Large intestine (tissue), 3 donors: ENCODE measurements around the gene MIEF2. TPM values are rescaled to one million over a fixed set of nuclear protein-coding genes. Genes with fewer than 3 reads are reported as not detected.

Experiments
- DNase-seq, 2 donors: peaks; one replicate each; pipeline versions ENCODE4 v3.0.0 to v3.0.0-alpha.2; 2013
- H3K27ac ChIP-seq: one replicate; pipeline ENCODE4 v1.5.1; 2013; ENCODE audit warnings: low read length
- H3K27me3 ChIP-seq: 2 replicates; pipeline ENCODE4 v1.6.1; 2013; ENCODE audit warnings: low read length; ENCODE audit not compliant: control insufficient read depth, insufficient read depth
- H3K36me3 ChIP-seq: 2 replicates; pipeline ENCODE4 v1.6.1; 2013; ENCODE audit warnings: low read length; ENCODE audit not compliant: control insufficient read depth, insufficient read depth
- H3K4me1 ChIP-seq: one replicate; pipeline ENCODE4 v1.6.1; 2013; ENCODE audit warnings: low read length; ENCODE audit not compliant: control insufficient read depth, insufficient read depth
- H3K4me3 ChIP-seq: one replicate; pipeline ENCODE4 v1.5.1; 2013; ENCODE audit warnings: low read length
- H3K9me3 ChIP-seq: one replicate; pipeline ENCODE4 v1.6.1; 2013; ENCODE audit warnings: mild to moderate bottlenecking, low read depth, low read length, moderate library complexity; ENCODE audit not compliant: control insufficient read depth
- WGBS: methylation state at CpG from one replicate; pipeline ENCODE4 v1.1.5; 2013; ENCODE audit warnings: low lambda C conversion rate; ENCODE audit not compliant: insufficient coverage; 5-methylcytosine and 5-hydroxymethylcytosine counted together
- polyA plus RNA-seq: library from polyadenylated mRNA; unstranded; fragments of 120-200 nt; gene quantifications from one replicate; pipeline ENCODE4 v1.2.1, GENCODE V29; 2013

Gene MIEF2
- polyA plus RNA-seq, 1 donor: 10.7 TPM

- no peaks in the 10 kb centered on the region for H3K27me3 ChIP-seq
- no CpG with 5 or more reads among the region's 50 CpGs for WGBS
- no peaks in the 10 kb centered on the region for H3K9me3 ChIP-seq
- peaks cover 34% of the 10 kb centered on the region for H3K36me3 ChIP-seq
- peaks cover 18% of the 10 kb centered on the region for H3K4me1 ChIP-seq
- H3K27ac ChIP-seq: no peak overlapping the region
- no peak overlapping the region for H3K4me3 ChIP-seq
- no peak for DNase-seq
These were observed 3.6 kb downstream of the MIEF2 start for GRCh38 chr17:18263885-18264682.

- Histone ChIP-seq H3K27me3 (no peaks in the 10 kb centered on the region), H3K4me1 (peaks cover 1% of the 10 kb centered on the region), H3K4me3 (no peak overlapping the region), H3K27ac (no peak overlapping the region), H3K9me3 (no peaks in the 10 kb centered on the region), H3K36me3 (peaks cover 34% of the 10 kb centered on the region)
- no CpG with 5 or more reads among the region's 10 CpGs for WGBS
- no peak for DNase-seq
These were observed 6.9 kb downstream of the MIEF2 start for GRCh38 chr17:18267366-18267765.

GRCh38 chr17:18267927-18268711 lies 7.7 kb downstream of the MIEF2 start:
- DNase-seq: no peak
- H3K27me3 ChIP-seq: no peaks in the 10 kb centered on the region
- no CpG with 5 or more reads among the region's 14 CpGs for WGBS
- H3K4me1 ChIP-seq: no peaks in the 10 kb centered on the region
- peaks cover 30% of the 10 kb centered on the region for H3K36me3 ChIP-seq
- H3K9me3 ChIP-seq: no peaks in the 10 kb centered on the region
- H3K4me3 ChIP-seq: no peak overlapping the region
- no peak overlapping the region for H3K27ac ChIP-seq

GRCh38 chr17:18270046-18270931 lies 9.8 kb downstream of the MIEF2 start:
- H3K27me3 ChIP-seq: no peaks in the 10 kb centered on the region
- no peak overlapping the region for H3K4me3 ChIP-seq
- H3K27ac ChIP-seq: no peak overlapping the region
- no CpG with 5 or more reads among the region's 14 CpGs for WGBS
- H3K4me1 ChIP-seq: no peaks in the 10 kb centered on the region
- peaks cover 25% of the 10 kb centered on the region for H3K36me3 ChIP-seq
- DNase-seq: no peak
- H3K9me3 ChIP-seq: no peaks in the 10 kb centered on the region

GRCh38 chr17:18277076-18277475 lies 16.6 kb downstream of the MIEF2 start:
- H3K36me3 ChIP-seq: peaks cover 68% of the 10 kb centered on the region
- no peaks in the 10 kb centered on the region for H3K9me3 ChIP-seq
- H3K27ac ChIP-seq: no peak overlapping the region
- H3K27me3 ChIP-seq: no peaks in the 10 kb centered on the region
- H3K4me3 ChIP-seq: no peak overlapping the region
- H3K4me1 ChIP-seq: no peaks in the 10 kb centered on the region
- no peak for DNase-seq
- no CpG with 5 or more reads among the region's 1 CpG for WGBS

GRCh38 chr17:18278867-18279266 lies 18.4 kb downstream of the MIEF2 start:
- H3K27me3 ChIP-seq: no peaks in the 10 kb centered on the region
- H3K4me1 ChIP-seq: no peaks in the 10 kb centered on the region
- no peak for DNase-seq
- H3K9me3 ChIP-seq: no peaks in the 10 kb centered on the region
- H3K27ac ChIP-seq: no peak overlapping the region
- 83% methylated on average over 2 of the region's 3 CpGs for WGBS
- H3K4me3 ChIP-seq: no peak overlapping the region
- peaks cover 75% of the 10 kb centered on the region for H3K36me3 ChIP-seq

- Histone ChIP-seq H3K36me3 (peaks cover 78% of the 10 kb centered on the region), H3K27ac (no peak overlapping the region), H3K9me3 (no peaks in the 10 kb centered on the region), H3K4me3 (no peak overlapping the region), H3K4me1 (no peaks in the 10 kb centered on the region), H3K27me3 (no peaks in the 10 kb centered on the region)
- WGBS: no CpG with 5 or more reads among the region's 4 CpGs
- DNase-seq: no peak
These were observed 19.8 kb downstream of the MIEF2 start for GRCh38 chr17:18280249-18280648.

- H3K27ac ChIP-seq: no peak overlapping the region
- no CpG with 5 or more reads among the region's 5 CpGs for WGBS
- no peak for DNase-seq
- no peaks in the 10 kb centered on the region for H3K4me1 ChIP-seq
- H3K36me3 ChIP-seq: peaks cover 82% of the 10 kb centered on the region
- H3K27me3 ChIP-seq: no peaks in the 10 kb centered on the region
- H3K4me3 ChIP-seq: no peak overlapping the region
- H3K9me3 ChIP-seq: no peaks in the 10 kb centered on the region
These were observed 20.4 kb downstream of the MIEF2 start for GRCh38 chr17:18280766-18281371.

- Histone ChIP-seq H3K9me3 (no peaks in the 10 kb centered on the region), H3K4me3 (no peak overlapping the region), H3K27me3 (no peaks in the 10 kb centered on the region), H3K4me1 (no peaks in the 10 kb centered on the region), H3K36me3 (peaks cover 79% of the 10 kb centered on the region), H3K27ac (no peak overlapping the region)
- DNase-seq: no peak
- no CpG with 5 or more reads among the region's 6 CpGs for WGBS
These were observed 21.3 kb downstream of the MIEF2 start for GRCh38 chr17:18281788-18282187.

- Histone ChIP-seq H3K27ac (no peak overlapping the region), H3K27me3 (no peaks in the 10 kb centered on the region), H3K36me3 (peaks cover 79% of the 10 kb centered on the region), H3K4me1 (no peaks in the 10 kb centered on the region), H3K4me3 (no peak overlapping the region), H3K9me3 (no peaks in the 10 kb centered on the region)
- no peak for DNase-seq
- no CpG with 5 or more reads among the region's 11 CpGs for WGBS
These were observed 24.8 kb downstream of the MIEF2 start for GRCh38 chr17:18285296-18285695.
